ENCODE results near the gene GOLT1A.

DNA sequence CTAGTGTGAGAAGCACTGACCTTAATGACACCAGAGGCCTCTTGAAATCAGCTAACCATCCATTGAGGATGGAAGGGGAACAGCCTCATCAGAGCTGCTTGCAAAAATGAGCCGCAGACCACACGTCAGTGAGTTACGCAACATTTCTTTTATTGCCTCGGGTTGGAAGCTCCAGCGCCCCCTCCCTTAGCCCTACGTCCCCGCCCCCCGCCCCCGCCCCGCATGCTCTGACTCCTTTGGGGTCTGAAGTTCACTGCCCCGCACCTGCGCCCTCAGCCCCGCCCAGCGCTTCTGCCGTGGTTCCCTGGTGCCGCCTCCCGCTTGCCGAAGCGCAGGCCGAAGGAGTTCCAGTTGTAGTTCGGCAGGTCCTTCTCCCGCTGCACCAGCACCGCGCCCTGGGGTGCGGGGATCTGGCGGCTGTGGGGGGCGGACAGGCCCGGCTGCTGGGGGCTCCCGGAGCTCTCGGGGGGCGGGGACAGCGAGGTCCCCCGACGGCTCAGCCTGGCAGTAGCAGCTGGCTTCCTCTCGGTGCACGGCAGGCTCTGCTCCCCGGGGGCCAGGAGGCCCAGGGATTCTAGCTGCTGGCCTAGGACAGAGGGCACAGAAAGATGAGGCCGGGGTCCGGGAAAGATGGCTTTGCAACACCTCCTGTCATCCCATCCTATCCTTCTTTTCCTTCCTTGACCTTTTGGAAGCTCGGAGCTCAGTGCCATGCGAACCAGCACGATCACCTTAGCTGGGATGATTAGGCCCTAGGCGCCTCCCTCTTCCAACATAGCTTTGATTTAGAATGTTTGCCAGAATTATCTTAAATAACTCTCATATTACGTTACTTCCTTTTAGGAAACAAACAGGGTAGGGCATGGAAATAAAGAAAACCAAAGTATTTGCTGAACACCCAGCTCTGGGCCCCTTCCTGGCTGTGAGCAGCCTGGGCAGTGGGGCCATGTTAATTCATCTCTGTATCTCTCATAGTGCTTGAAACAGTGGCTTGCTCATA lies 23.3 kb downstream of the GOLT1A start:
- TF ChIP-seq, protein P1, sequence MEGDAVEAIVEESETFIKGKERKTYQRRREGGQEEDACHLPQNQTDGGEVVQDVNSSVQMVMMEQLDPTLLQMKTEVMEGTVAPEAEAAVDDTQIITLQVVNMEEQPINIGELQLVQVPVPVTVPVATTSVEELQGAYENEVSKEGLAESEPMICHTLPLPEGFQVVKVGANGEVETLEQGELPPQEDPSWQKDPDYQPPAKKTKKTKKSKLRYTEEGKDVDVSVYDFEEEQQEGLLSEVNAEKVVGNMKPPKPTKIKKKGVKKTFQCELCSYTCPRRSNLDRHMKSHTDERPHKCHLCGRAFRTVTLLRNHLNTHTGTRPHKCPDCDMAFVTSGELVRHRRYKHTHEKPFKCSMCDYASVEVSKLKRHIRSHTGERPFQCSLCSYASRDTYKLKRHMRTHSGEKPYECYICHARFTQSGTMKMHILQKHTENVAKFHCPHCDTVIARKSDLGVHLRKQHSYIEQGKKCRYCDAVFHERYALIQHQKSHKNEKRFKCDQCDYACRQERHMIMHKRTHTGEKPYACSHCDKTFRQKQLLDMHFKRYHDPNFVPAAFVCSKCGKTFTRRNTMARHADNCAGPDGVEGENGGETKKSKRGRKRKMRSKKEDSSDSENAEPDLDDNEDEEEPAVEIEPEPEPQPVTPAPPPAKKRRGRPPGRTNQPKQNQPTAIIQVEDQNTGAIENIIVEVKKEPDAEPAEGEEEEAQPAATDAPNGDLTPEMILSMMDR (conservative IDR thresholded peaks at IDR 0.05; ENCODE audit: low read length) = no peak
- TF ChIP-seq EZH2phosphoT487 (IDR thresholded peaks at IDR 0.05; ENCODE audit: borderline replicate concordance) = no peak
